ENCODE data around the gene NRBF2. TPM values are rescaled to one million over a fixed set of nuclear protein-coding genes. Genes with fewer than 3 reads are reported as not detected.

Gene NRBF2
- polyA plus RNA-seq, 3 donors, result 25.1 to 28.3 (median 27.1) TPM

DNA sequence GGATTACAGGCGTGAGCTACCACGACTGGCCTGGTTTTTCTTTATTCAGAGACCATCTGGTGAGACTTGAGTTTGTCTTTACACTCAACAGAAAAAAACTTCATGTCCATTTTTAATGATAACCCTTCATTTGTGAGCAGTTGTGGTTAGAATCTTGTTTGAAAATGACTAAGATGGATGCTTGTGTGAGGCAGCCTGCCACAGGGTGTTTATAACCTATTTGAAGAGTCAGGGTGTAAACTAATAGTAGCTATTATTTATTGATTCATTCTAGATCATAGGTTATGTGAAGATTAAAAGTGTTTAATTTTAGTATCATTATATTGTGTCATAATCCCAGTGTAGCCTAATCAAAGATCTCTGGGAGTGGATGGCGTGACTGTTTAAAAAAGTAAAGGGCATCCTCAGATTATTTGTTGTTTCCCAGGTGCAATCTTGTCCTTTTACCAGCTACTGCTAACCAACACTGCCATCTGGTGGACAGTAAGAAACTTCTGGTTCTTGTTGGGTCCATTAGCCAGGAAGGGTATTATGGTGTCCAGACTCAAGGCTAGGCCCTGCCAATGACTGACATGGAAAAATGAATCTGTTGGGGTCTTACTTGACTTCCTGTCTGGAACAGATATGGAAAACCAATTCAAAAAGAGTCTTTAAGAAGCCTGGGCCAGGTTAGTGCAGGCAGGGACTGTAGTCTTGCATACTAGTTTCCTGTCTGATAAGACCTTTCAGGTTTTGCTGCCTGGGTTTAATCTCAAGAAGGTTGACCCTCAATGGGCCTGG, 24.9 kb downstream of the NRBF2 start:
- peak; percentile 54 to 78 (median 70) for DNase-seq (ENCODE audit: low read depth in 3 of 3, low spot score in 2 of 3)

DNA sequence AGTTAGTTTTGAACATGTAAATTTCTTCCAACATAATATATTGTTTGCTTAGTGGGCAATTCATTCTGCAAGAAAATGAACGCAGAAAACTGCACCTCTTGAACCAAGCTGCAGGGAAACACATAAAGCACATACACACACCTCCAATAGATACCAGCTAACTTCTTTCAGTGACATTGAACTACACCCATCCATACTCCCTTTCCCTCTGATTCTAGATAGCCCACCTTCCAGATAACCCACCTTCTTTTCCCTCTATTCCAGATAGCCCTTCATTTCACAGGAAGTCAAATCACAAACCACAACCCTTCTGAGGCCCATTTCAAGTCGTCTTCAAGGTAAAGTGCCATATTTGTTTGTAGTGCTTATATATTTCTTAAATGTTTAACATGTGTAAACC, 28.5 kb downstream of the NRBF2 start:
- DNase-seq (ENCODE audit: low read depth in 3 of 3, low spot score in 2 of 3), result no peak

DNA sequence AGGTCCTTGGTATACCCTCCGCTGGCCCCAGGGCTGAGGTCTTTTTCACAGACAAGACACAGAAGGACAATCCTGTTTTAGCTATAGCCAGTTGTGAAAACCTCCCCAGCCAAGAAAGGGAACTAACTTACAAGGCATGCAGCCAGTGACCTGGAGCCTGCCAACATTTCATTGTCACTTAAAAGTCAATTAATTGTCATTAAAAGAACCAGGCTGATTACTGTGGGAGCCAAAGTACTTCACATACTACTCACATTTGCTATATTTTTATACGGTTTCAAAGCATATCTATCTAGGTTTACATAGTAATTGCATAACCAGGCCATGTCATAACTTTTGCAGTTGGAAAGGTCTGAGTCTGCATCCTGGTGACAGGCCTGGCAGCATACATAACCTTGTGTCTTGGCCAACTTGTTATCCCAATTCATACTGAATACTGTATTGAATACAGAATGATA, 31.1 kb downstream of the NRBF2 start:
- DNase-seq (ENCODE audit: low read depth in 3 of 3, low spot score in 2 of 3), result no peak

DNA sequence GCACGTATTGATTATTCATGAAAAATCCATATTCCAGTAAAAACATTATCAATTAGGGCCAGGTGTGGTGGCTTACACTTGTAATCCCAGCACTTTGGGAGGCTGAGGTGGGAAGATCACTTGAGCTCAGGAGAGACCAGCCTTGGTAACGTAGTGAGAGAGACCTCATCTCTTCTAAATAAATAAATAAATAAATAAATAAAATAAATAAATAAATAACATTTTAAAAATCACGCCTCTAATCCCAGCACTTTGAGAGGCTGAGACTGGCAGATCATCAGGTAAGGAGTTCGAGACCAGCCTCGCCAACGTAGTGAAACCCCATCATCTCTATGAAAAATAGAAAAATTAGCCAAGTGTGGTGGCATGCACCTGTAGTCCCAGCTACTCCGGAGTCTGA, 32.1 kb downstream of the NRBF2 start:
- no peak for DNase-seq (ENCODE audit: low read depth in 3 of 3, low spot score in 2 of 3)

DNA sequence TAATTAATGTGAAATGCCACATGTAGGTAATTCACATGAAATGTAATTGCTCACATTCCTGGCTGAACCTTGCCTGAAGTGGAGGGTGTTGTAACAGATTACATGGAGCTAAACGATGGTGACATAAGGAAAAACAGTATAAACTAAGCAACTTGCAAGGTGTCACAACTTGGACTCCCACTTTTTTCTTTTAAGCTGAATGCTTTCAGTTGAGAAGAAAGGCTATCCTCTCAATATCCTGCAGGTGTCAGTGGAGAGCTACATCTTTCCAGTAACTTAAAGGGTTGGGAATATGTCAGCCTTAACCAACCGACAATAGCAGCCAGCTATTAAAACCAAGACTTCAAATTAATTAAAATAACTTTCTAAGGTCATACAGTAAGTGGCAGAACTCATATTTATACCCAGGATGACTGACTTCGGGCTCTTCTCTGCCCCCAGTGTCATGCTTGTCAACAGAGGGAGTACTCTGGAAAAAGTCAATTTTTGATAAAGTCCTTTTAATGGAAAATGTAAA, 33.7 kb downstream of the NRBF2 start:
- DNase-seq (ENCODE audit: low read depth in 3 of 3, low spot score in 2 of 3), result peak; percentile 45 to 69 (median 62)

DNA sequence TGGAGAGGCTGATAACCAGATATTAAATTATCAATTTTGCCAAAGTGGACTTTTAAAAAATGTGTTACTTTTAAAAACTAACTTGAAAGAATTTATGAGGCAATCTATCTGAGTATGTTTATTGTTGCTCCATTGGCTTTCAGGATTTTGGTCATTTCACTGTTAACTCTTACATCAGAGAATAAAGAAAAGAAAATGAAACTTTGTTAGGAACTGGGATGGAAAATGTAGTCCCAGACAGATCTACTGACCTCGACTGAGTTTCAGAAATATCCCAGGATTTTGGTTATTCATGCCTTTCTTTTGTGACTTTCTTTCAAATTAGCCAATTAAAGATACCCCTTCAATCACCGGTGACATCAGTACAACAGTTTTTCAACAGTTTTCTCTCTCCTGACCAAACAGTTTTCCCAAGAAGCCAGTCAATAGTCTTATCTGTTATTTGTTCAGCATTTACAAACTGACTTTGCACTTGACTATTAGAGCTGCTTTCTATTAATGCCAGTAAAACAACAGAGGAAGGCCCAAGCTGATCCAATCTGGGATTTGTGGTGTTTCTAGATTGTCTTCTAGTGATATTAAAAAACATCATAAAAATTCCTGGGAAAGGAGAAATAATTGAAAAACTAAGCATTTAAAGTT, 35.8 kb downstream of the NRBF2 start:
- DNase-seq (ENCODE audit: low read depth in 3 of 3, low spot score in 2 of 3), result no peak

DNA sequence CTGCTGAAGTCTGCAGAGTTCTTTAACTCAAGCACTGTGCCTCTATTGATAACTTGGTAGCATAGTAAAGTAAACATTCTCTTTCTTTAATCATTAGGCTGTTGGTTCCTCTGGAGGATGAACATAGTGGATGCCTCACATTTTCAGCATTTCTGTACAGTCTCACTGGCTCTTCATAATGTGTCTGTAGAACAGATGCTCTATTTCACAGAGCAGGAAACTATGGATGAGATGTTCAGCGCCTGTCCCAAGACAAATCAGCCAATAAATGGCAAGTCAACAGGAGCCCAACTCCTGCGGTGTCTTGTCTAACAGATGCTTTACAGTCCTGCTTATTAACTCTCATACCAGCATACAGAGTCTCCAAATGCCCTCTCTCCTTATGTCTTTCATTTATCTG, 36.5 kb downstream of the NRBF2 start:
- DNase-seq (ENCODE audit: low read depth in 3 of 3, low spot score in 2 of 3), result no peak

DNA sequence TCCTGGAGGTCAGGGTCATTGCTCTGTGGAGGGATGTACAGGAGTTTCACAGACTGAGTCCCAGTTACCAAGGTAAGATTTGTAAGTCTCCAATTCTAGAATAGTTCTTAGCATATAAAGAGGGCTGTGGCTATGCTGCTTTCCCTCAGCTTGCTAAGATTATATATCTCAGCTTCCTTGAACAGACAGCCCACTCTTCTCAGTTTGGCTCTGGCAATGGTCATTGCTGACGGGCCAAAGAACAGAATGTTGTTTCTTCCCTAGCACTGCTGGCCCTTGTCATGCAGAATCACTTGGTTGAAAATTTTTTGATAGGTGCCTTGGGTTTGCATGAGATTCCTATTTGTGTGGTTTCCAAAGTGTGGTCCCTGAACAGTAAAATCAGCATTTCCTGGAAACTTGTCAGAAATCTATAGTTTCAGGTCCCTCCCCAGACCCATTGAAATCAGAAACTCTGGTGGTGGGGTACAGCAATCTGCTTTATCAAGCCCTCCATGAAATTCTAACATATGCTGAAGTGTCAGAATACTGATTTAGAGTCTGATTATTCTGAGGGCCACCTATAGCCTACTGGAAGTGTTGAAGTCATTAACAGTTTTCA, 38.2 kb downstream of the NRBF2 start:
- DNase-seq (ENCODE audit: low read depth in 3 of 3, low spot score in 2 of 3), result no peak

DNA sequence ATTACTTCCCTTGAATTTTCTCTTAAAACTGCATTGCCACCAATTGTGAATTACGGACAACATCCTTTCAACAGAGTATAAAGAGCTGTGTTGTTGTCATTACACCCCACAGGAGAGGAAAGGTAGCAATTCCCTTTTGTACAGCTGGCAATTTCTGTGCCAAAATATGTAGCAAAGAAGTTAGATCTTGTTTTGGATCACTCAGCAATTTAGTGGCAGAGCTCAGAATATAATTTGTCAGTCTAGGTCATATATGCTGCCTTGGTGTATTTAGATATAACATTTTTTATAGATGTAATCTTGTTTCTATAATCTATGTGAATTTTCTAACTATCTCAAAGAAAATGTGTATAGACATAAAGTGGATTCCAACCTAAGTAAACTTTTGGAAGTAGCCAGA, 38.8 kb downstream of the NRBF2 start:
- DNase-seq (ENCODE audit: low read depth in 3 of 3, low spot score in 2 of 3), result no peak

DNA sequence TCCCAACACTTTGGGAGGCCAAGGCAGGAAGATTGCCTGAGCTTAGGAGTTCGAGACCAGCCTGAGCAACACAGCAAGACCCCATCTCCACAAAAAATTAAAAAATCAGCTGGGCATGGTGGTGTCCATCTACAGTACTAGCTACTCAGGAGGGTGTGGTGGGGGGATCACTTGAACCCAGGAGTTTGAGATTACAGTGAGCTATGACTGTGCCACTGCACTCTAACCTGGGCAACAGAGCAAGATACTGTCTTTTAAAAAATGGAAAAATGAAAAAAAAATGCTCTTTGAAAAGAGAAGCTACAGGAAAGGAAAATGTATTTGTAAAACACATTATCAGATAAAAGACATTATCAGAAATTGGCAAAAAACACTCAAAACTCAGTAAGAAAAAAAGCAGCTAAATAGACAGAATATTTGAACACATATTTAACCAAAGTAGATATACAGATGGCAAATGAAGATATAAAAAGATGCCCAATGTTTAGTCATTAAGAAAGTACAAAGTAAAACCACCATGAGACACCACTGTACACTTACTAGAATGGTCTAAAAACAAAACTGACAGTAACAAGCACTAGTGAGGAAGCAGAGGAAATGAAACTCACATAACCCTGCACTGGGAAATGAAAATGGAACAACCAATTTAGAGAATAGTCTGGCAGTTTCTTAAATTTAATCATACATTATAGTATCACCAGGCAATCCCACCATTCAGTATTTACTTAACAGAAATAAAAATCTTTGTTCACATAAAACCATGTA, 40.5 kb downstream of the NRBF2 start:
- no peak for DNase-seq (ENCODE audit: low read depth in 3 of 3, low spot score in 2 of 3)

DNA sequence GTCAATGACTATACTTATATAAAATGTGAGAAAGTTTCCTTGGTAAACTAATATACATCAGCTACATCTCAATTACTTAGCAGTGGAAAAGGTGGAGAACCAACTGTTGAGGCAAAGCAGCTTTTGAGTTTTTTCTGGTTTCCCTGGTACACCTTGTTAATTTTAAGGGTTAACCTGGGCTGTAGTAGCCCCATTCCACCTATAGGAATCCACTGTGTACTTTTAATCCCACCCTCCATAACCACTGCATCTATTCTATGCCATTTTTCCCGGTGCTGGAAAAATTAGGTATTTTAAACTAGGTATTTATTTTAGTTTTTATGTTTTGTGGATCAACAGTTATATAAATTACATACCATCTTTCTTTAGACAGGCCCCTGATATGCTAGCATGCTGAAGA, 42.4 kb downstream of the NRBF2 start:
- DNase-seq (ENCODE audit: low read depth in 3 of 3, low spot score in 2 of 3), result no peak

DNA sequence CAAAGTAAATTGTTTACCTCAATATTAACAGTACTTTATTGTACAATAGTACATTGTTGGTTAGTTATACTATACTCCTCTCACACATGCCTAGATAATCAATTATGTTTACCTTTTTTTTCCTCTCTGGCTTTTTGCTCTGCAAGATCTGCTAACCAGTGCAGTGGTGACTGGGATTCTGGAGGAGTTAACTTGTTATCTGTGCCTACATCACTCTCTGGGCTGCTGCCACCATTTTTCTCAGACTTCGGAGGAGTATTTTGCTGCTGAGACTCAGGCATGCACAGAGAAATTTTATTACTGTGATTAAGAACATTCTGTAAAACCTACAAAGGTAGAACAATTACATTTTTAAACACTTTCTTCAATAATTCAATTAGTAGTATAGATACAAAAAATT, 59.7 kb downstream of the NRBF2 start:
- DNase-seq (ENCODE audit: low read depth in 3 of 3, low spot score in 2 of 3), result no peak

DNA sequence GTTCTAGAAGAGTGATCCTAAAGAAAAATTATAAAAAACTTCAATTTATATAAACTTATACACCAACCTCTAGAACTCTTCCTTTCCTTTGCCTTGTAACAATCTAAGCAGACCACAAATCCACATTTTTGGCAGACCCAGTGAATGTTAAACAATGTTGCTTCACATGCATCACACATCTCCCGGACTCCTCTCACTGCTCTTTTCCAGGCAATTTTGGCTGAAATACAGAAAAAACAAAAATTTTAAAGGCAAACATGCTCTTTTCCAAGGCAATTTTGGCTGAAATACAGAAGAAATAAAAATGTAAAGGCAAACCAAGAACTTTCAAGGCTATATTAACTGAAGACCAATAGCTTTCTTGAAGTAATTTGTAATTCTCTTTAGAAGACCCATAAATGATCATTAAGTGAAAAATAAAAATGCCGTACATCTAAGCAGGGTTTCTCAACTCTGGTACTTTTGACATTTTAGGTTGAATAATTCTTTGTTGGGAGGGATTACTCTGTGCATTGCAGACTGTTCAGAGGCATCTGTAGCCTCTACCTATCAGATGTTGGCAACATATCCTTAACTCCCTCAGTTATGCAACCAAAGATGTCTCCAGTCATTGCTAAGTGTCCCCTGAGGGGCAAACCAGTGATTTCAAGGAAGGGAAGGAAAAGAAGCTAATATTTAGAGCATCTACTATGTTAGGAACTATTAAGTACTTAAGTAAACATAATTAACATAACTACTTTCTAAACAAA, 64.4 kb downstream of the NRBF2 start:
- DNase-seq (ENCODE audit: low read depth in 3 of 3, low spot score in 2 of 3), result peak in 1 of 3 donors; percentile 32

DNA sequence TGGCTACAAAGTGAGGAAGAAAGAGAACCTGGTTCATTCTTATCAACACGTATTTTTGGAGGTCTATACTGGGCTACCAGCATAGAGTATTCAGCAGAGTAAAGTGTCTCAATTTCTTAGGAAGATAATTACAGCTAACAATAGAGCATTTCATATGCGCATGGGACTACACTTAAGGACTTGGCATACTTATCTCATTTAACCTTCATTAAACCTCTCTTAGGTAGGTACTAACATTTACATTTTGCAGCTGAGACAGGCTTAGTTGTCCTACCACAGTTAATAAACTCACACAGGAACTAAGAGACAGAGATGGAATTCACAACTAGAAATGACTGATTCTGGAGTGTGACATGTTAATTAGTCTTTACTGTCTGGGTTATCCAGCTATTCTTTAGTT, 66.6 kb downstream of the NRBF2 start:
- no peak for DNase-seq (ENCODE audit: low read depth in 3 of 3, low spot score in 2 of 3)

DNA sequence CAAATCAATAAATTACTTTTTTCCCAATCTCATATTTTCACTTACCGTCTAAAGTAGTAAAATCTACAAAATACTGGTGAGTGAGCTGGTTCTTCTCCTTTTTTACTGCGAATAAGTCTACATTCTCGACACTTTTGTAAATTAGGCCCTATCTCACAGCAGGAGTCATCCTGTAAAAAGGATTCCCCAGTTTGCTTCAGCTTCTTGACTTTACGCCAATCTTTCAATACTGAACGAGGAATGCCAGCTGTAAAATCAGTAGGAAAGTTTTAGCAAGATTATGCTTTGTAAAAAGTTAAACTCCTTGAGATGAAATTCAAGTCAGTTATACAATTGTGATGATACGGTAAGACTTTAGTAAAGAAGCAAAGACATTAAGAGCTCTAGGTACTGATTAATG, 67.3 kb downstream of the NRBF2 start:
- no peak for DNase-seq (ENCODE audit: low read depth in 3 of 3, low spot score in 2 of 3)

DNA sequence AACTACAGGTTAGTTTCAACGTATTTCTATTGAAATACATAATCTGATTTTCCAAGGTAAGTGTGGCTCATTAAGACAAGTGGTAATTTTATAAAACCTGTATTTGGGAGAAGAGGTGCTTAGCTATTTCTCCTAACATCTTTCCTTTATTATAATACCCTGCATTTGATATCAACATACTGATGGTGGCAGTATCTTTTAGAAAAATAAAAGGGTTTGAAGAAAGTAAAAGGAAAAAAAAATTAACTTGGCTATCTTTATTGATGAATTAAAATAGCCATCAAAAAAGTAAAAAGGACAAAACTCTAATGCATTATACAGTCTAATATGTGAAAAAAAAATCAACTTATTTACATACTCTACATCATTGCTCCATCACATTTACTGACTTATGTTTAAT, 68.0 kb downstream of the NRBF2 start:
- DNase-seq (ENCODE audit: low read depth in 3 of 3, low spot score in 2 of 3), result no peak

Data from right renal cortex interstitium (tissue), 3 donors.